AG10803 (cell line): ENCODE measurements around the gene COPE.

Experiments
- DNase-seq: peaks from one replicate; pipeline ENCODE4 v3.0.0; 2010; ENCODE audit warnings: low read depth
- H3K4me3 ChIP-seq: 2 replicates; pipeline ENCODE4 v1.5.1; 2011; ENCODE audit warnings: mild to moderate bottlenecking, low read length, control low read depth
- TF ChIP-seq, protein P1 (sequence below): conservative IDR thresholded peaks from 2 replicates; pipeline ENCODE4 v1.5.1; 2011; ENCODE audit warnings: mild to moderate bottlenecking, low read length, control low read depth, inconsistent platforms

COPE gene

DNA sequence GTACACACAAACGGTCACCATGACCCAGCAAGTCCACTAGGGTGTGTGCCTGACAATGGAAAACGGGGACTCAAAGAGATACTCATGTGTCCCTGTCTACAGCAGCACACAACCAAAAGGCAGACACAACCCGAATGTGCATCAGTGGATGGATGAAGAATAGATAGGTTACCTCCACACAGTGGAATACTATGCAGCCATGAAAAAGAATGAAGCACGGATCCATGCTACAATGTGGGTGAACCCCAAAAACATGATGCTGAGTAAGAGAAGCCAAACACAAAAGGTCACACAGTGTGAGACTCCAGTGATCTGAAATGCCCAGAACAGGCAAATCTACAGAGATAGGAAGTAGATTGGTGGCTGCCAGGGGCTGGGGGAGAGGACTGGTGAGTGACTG lies 32.2 kb downstream of the COPE start:
- TF ChIP-seq, protein P1, sequence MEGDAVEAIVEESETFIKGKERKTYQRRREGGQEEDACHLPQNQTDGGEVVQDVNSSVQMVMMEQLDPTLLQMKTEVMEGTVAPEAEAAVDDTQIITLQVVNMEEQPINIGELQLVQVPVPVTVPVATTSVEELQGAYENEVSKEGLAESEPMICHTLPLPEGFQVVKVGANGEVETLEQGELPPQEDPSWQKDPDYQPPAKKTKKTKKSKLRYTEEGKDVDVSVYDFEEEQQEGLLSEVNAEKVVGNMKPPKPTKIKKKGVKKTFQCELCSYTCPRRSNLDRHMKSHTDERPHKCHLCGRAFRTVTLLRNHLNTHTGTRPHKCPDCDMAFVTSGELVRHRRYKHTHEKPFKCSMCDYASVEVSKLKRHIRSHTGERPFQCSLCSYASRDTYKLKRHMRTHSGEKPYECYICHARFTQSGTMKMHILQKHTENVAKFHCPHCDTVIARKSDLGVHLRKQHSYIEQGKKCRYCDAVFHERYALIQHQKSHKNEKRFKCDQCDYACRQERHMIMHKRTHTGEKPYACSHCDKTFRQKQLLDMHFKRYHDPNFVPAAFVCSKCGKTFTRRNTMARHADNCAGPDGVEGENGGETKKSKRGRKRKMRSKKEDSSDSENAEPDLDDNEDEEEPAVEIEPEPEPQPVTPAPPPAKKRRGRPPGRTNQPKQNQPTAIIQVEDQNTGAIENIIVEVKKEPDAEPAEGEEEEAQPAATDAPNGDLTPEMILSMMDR = no peak
- H3K4me3 ChIP-seq = no peak overlapping the region

DNA sequence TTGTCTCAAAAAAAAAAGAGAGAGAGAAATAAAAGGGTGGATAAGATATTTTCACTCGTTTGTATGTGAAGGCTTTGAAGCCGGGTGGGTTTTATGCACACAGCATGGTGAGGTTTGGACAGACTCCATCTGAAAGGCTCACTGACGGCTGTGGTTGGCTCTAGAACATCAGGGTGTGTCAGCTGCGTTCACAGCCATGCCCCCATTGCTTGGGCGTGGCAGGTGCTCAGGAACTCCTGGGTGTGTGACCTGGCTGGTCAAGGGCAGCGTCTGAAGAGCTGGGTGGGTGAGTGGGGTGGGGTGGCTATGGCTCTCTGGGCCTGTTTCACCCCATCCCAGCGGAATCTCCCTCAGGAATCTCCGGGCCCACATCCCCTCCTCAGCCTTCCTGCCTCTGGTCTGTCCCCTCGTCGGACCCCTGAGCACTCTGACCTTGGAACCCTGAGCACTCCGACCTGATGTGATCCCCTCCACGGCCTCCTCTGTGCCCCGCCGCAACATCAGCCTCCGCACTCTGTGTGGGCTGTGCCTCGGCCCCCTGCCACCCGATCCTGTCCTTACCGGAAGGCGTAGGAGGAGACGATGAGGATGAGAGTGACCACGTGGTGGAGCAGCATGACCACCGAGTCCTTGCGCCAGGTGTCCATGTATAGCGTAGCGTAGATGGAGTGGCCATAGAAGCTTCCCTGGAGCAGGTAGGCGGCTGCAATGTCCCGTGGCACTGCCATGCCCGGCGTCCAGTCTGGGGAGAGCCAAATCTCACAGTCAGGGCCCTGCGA lies 35.5 kb downstream of the COPE start:
- no peak for DNase-seq
- H3K4me3 ChIP-seq = no peak overlapping the region
- TF ChIP-seq, protein P1 = no peak

More for the DNA sequence above, 32.2 kb downstream of the COPE start:
- no peak for DNase-seq

DNA sequence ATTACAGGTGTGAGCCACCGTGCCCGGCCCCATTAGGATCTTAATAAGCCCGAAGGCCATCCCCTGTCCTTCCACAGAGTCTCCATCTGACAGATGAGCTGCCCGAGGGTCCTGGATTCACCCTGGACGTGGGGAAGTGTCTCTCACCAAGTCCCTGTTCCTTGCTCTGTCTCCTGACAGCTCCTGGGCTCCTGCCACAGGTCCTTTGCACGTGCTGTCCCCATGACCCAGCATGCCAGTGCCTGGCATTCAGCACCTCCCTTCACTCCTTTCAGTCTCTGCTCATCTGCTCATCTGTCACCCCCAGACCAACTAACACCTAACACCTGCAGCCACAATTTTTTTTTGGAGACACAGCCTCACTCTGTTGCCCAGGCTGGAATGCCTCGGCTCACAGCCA lies 37.7 kb downstream of the COPE start:
- DNase-seq = no peak
- H3K4me3 ChIP-seq = no peak overlapping the region
- TF ChIP-seq, protein P1 = no peak

DNA sequence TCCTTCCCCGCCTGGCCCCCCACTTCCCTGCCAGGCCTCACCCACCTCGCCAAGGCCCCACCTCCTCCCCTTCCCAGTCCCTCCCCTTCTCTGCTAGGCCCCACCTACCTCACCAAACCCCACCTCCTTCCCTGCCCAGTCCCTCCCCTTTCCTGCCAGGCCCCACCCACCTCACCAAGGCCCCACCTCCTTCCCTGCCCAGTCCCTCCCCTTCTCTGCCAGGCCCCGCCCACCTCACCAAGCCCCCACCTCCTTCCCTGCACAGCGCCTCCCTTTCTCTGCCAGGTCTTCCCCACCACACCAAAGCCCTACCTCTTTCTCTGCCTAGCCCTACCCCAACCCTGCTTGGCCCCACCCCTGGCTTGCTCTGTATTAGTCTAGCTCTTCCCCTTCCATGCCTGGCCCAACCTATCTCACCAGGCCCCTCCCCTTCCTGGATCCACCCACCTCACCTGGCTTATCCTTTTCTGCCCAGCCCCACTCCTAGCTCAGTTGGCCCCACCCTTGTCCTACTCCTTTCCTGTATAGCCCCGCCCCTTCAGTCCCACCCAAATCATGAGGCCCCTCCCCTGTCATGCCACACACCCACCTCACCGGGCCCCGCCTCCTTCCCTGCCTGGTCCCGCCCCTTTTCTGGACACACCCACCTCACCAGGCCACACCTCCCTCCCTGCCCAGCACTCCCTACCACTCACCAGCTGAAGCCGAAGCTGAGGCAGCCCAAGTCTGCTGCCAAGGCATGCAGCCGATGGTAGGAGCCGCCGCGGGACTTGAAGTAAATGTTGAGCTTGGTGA lies 39.4 kb downstream of the COPE start:
- no peak overlapping the region for H3K4me3 ChIP-seq
- DNase-seq = no peak
- TF ChIP-seq, protein P1 = no peak

DNA sequence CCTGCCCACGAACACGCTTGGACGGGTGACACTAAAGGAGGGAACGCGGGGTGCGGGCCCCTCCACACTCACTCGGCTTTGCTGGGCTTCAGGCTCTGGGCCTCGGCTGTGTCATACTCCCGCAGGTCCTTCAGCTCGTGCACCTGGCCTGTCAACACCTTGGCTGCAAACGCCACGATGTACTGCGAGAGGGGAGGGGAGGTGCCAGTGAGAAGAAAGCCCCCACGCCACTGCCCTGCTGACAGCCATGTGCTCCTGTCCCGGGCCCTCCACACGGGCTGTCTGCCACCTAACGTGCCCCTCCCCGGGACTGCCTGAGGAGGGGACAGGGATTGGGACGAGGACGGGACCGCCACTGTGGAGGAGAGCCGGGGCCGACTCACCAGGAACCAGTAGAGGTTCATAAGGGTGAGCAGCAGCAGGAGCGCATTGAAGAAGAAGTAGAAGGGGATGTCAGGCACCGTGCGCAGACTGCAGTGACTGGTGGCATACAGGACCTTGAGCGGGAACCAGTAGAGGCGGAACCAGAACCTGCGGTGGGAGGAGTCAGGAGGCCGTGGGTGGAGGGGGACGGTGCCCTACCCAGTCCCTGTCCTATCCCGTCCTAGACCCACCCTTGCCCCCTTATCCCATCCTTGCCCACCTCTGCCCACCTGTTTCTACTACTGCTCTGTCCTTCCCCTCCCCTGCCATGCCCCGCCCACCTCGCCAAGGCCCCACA lies 40.2 kb downstream of the COPE start:
- DNase-seq = no peak
- no peak overlapping the region for H3K4me3 ChIP-seq
- TF ChIP-seq, protein P1 = no peak

DNA sequence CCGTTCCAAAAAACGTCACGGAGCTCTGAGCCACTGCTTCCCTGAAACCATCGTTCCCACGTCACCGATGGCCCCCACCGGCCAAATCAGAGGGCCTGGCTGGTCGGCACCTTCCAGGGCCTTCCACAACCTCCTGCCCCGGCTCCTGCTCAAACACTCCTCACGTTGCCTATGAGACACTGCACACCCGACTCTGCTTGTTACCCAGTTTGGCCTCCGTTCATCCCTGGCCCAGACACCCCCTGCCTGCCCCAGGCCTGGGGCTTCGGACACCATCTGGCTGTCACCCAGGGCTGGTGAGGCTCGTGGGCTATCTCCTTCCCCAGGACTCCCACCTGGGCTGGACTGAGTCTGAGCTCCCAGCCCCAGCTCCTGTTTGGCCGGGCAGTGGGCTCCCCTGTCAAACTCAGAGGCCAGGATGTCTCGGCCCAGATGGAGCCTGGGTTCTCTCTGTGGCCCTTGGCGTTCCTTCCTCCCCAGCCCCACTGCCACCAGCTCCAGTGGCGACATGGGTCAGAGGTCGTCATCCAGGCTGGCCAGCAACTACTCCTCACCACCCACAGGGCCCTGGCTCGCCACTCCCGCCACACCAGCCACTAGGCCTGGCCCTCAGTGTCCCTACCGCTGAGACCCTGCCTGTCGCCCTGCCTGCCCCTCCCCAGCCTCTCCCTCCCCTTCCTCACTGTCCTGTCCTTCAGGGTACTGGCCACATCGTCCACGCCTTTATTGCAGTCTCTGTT lies 41.0 kb downstream of the COPE start:
- TF ChIP-seq, protein P1 = no peak
- no peak overlapping the region for H3K4me3 ChIP-seq
- no peak for DNase-seq
